ENCODE results near the gene SVOP.
"Not testable (repeated sequence)": the region's sequence is repeated elsewhere in the genome, so short reads cannot be mapped to it uniquely, and the experiment has no call there.

Gene SVOP

GRCh38 chr12:109052097-109052413, 31.2 kb upstream of the SVOP start:
- TF ChIP-seq CTCF (IDR thresholded peaks at IDR 0.05; ENCODE audit: control extremely low read depth, extremely low read depth, low read depth, missing control alignments) = no peak
- POLR2A ChIA-PET = no interaction called here
- CTCF ChIA-PET = interaction anchor here (0.9 to 1.5 kb wide), 4 partner anchors 18 to 101 kb away, joined by 3 to 5 read pairs (median 3); no protein-coding TSS in a partner anchor
- no peak for DNase-seq (ENCODE audit: extremely low spot score)

GRCh38 chr12:109049794-109050193, 28.9 kb upstream of the SVOP start:
- POLR2A ChIA-PET; DNase-seq (ENCODE audit: extremely low spot score); CTCF ChIA-PET: not testable (repeated sequence)

- DNase-seq (ENCODE audit: extremely low spot score); POLR2A ChIA-PET; CTCF ChIA-PET: not testable (repeated sequence)
Measured at GRCh38 chr12:109048706-109049105, 27.8 kb upstream of the SVOP start.

- ChIA-PET CTCF (interaction anchor here (1.2 kb wide), 1 partner anchor 45 kb away, joined by 4 read pairs; the partner anchor contains the start of gene ALKBH2), POLR2A (interaction anchor here (0.6 kb wide), 1 partner anchor 734 kb away, joined by 3 read pairs; no protein-coding TSS in a partner anchor)
- TF ChIP-seq CTCF (IDR thresholded peaks at IDR 0.05; ENCODE audit: control extremely low read depth, extremely low read depth, low read depth, missing control alignments) = no peak
- no peak for DNase-seq (ENCODE audit: extremely low spot score)
Measured at GRCh38 chr12:109047081-109047805, 26.4 kb upstream of the SVOP start.

GRCh38 chr12:109044241-109044640, 23.4 kb upstream of the SVOP start:
- ChIA-PET POLR2A (no interaction called here), CTCF (no interaction called here)
- no peak for DNase-seq (ENCODE audit: extremely low spot score)
- no peak for TF ChIP-seq CTCF (IDR thresholded peaks at IDR 0.05; ENCODE audit: control extremely low read depth, extremely low read depth, low read depth, missing control alignments)

GRCh38 chr12:109036975-109037374, 16.1 kb upstream of the SVOP start:
- ChIA-PET CTCF (no interaction called here), POLR2A (no interaction called here)
- DNase-seq (ENCODE audit: extremely low spot score) = no peak
- no peak for TF ChIP-seq CTCF (IDR thresholded peaks at IDR 0.05; ENCODE audit: control extremely low read depth, extremely low read depth, low read depth, missing control alignments)

- no peak for TF ChIP-seq CTCF (IDR thresholded peaks at IDR 0.05; ENCODE audit: control extremely low read depth, extremely low read depth, low read depth, missing control alignments)
- CTCF ChIA-PET = interaction anchor here (0.9 to 1.5 kb wide), 2 partner anchors 19 to 44 kb away, joined by 3 to 5 read pairs; partner anchors contain the start of gene USP30
- no peak for DNase-seq (ENCODE audit: extremely low spot score)
- POLR2A ChIA-PET = no interaction called here
Measured at GRCh38 chr12:109033239-109034196, 12.7 kb upstream of the SVOP start.

Data from GM10248 (cell line).